Kidney epithelial cell (primary cell): ENCODE results near the gene SLC26A1. TPM values are rescaled to one million over a fixed set of nuclear protein-coding genes. Genes with fewer than 3 reads are reported as not detected.
"Not testable (repeated sequence)": the region's sequence is repeated elsewhere in the genome, so short reads cannot be mapped to it uniquely, and the experiment has no call there.

Source experiments
- DNase-seq: peaks from one replicate; pipeline ENCODE4 v3.0.0-alpha.2; 2010; ENCODE audit warnings: low read depth
- H3K27me3 ChIP-seq: 2 replicates; pipeline ENCODE4 v1.6.0; 2011; ENCODE audit warnings: low read length; ENCODE audit not compliant: control insufficient read depth, insufficient read depth
- H3K36me3 ChIP-seq: 2 replicates; pipeline ENCODE4 v1.5.1; 2011; ENCODE audit warnings: low read length; ENCODE audit not compliant: control insufficient read depth, insufficient read depth
- H3K4me3 ChIP-seq: 2 replicates; pipeline ENCODE4 v1.5.1; 2011; ENCODE audit warnings: low read depth, mild to moderate bottlenecking, control low read depth, low read length
- CTCF ChIP-seq: IDR thresholded peaks from 2 replicates; pipeline ENCODE4 v1.5.1; 2011; ENCODE audit warnings: mild to moderate bottlenecking, moderate library complexity, low read length, control low read depth, inconsistent platforms; ENCODE audit not compliant: insufficient read depth, poor library complexity, severe bottlenecking
- total RNA-seq: library from RNA; depleted of rRNA; stranded (reverse); fragments of >200 nt; gene quantifications from 2 replicates; pipeline ENCODE4 v1.2.3, GENCODE V29; 2015

SLC26A1 gene
- total RNA-seq, 1 donor from 2014 or later, result 0.38 TPM

GRCh38 chr4:1000686-1001260 is 7.6 kb upstream of the SLC26A1 start:
- Histone ChIP-seq H3K36me3 (no peaks in the 10 kb centered on the region), H3K27me3 (peaks cover 89% of the 10 kb centered on the region), H3K4me3 (no peak overlapping the region)
- DNase-seq, result no peak
- no peak for TF ChIP-seq CTCF

- TF ChIP-seq CTCF, result no peak
- peaks cover 85% of the 10 kb centered on the region for H3K27me3 ChIP-seq
- H3K4me3 ChIP-seq, result no peak overlapping the region
- no peaks in the 10 kb centered on the region for H3K36me3 ChIP-seq
- no peak for DNase-seq
Measured at GRCh38 chr4:999882-1000425, 6.8 kb upstream of the SLC26A1 start.

GRCh38 chr4:999240-999863 is 6.1 kb upstream of the SLC26A1 start:
- H3K27me3 ChIP-seq, result peaks cover 79% of the 10 kb centered on the region
- not testable (repeated sequence) for DNase-seq, H3K4me3 ChIP-seq, H3K36me3 ChIP-seq

GRCh38 chr4:998096-998691 is 5.0 kb upstream of the SLC26A1 start:
- H3K36me3 ChIP-seq, result no peaks in the 10 kb centered on the region
- H3K4me3 ChIP-seq, result no peak overlapping the region
- H3K27me3 ChIP-seq, result peaks cover 67% of the 10 kb centered on the region
- DNase-seq, result no peak
- no peak for TF ChIP-seq CTCF

- DNase-seq, result no peak
- TF ChIP-seq CTCF, result no peak
- H3K27me3 ChIP-seq, result peaks cover 61% of the 10 kb centered on the region
- peak overlapping the region; percentile 21 for H3K4me3 ChIP-seq
- H3K36me3 ChIP-seq, result no peaks in the 10 kb centered on the region
Measured at GRCh38 chr4:997375-998071, 4.3 kb upstream of the SLC26A1 start.

- TF ChIP-seq CTCF, result no peak
Measured at GRCh38 chr4:996997-997374, 3.8 kb upstream of the SLC26A1 start.

More at GRCh38 chr4:996997-997374, 3.8 kb upstream of the SLC26A1 start:
- H3K4me3 ChIP-seq, result no peak overlapping the region
- no peak for DNase-seq
- no peaks in the 10 kb centered on the region for H3K36me3 ChIP-seq
- H3K27me3 ChIP-seq, result peaks cover 56% of the 10 kb centered on the region
